HG03558 (cell line): Measurements from ENCODE around the gene SCUBE1.
"Not testable (repeated sequence)": the region's sequence is repeated elsewhere in the genome, so short reads cannot be mapped to it uniquely, and the experiment has no call there.

Experiments
- ATAC-seq: cut with Tn5 transposase; IDR thresholded peaks from one replicate; pipeline ENCODE4 v1.9.1; 2021; ENCODE audit warnings: moderate number of reproducible peaks; ENCODE audit not compliant: unreplicated experiment; ENCODE audit errors: extremely low read depth

SCUBE1 gene

GRCh38 chr22:43289531-43289963 lies 53.6 kb downstream of the SCUBE1 start:
- ATAC-seq: no peak

GRCh38 chr22:43288807-43289420 lies 54.3 kb downstream of the SCUBE1 start:
- ATAC-seq: no peak

- ATAC-seq: no peak
These were observed 54.8 kb downstream of the SCUBE1 start for GRCh38 chr22:43288378-43288777.

DNA sequence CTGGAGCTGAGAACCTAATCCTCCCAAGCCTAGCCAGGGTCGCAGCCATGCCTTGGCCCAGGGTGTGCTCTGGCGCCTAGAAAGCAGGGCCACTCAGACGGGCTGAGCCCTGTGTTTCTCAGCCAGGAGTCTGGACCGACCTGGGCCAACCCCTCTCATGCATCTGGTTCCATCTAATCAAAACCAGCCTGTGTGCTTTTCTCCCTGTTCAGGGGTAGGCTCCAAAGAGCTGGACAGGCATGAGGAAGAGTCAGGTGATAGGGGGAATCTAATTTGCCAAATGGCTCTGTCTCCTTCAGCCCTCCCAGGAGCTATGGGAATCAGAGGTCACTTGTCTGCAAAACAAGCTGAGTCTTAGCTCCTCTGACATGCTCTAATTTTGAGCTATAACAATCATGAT lies 55.7 kb downstream of the SCUBE1 start:
- ATAC-seq: no peak

DNA sequence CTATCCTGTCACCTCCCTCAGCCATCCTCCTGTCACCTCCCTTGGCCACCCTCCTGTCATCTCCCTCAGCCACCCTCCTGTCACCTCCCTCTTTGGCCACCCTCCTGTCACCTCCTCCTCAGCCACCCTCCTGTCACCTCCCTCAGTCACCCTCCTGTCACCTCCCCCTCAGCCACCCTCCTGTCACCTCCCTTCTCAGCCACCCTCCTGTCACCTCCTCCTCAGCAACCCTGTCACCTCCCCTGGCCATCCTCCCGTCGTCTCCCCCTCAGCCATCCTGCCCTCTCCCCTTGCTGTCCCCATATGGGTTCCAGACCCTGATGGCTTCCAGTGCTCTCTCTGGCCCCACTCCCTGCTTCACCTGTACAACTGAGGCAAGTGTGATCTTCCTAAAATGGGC lies 61.8 kb downstream of the SCUBE1 start:
- no peak for ATAC-seq

GRCh38 chr22:43280523-43280886 lies 62.7 kb downstream of the SCUBE1 start:
- not testable (repeated sequence) for ATAC-seq

DNA sequence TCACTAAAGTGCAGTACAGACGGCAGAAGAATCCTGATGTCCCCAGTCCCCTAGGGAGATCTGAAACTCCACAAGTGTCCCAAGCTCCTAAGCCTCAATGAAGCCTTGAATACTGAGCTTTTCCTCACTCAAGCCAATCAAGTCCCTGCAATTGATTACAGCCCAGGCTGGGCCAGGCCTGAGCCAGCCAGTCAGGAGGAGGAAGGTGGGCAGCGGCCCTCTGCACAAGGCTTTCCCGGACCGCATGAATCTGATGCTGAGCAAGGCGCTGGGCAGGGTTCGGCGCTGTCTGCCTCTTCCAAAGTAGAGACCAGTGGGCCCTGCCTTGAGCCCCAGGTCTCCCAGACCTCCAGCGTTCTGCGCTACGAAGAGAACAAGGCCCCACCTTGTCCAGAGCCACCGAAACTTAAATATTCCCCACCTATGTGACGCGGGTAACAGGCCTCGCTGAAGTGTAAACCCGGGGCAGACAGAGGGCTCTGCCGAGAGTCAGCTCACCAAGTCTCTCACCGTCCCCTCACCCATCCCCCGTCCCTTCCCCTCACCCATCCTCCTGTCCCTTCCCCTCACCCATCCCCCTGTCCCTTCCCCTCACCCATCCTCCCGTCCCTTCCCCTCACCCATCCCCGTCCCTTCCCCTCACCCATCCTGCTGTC lies 63.2 kb downstream of the SCUBE1 start:
- ATAC-seq: no peak

DNA sequence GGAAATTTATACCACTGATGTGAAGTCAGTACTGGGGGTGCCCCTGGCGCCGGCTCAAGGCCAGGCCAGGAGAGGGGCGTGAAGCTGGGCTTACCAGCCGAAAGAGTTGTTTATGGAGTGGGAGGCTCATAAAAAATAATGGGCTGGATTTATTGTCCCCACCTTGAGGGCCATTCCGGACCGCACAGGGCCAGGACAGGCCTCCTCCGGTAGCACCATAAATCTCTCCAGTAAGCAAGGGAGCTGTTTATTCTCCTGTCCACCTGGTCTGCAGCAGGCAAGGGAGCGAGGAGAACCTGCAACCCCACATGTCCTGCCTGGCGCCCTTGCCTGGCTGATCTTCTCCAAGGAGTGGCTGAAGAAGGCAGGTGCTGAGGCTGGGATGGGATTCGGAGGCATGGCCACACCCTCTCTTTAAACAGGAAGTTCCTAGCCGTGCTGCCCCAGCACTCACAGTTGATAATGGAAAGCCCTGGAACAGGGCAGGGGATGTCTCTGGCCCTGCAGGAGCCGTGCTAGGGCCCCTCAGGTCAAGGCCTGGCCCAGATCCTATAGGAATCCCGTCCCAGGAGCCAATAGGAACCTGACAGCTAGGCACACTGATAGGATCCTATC lies 65.1 kb downstream of the SCUBE1 start:
- ATAC-seq: no peak

- ATAC-seq: no peak
These were observed 66.1 kb downstream of the SCUBE1 start for GRCh38 chr22:43277091-43277490.

DNA sequence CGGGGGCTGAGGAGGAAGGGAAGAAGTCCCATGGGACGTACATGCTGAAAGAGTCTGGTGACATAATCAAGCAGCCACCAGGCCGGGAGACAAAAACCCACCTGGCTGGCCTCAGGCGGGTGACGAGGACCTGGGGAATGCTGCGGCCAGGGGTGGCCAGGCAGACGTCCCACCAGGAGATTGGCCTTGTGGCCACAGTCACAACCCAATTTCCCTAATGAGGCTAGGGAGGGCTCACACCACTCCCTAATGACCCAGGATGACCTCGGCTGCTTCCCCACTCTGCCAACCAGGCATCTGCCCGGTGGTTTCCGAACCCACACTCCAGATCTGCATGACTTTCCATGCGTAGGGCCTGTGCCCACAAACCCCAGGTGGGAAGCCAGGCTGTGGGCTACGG lies 66.9 kb downstream of the SCUBE1 start:
- no peak for ATAC-seq

DNA sequence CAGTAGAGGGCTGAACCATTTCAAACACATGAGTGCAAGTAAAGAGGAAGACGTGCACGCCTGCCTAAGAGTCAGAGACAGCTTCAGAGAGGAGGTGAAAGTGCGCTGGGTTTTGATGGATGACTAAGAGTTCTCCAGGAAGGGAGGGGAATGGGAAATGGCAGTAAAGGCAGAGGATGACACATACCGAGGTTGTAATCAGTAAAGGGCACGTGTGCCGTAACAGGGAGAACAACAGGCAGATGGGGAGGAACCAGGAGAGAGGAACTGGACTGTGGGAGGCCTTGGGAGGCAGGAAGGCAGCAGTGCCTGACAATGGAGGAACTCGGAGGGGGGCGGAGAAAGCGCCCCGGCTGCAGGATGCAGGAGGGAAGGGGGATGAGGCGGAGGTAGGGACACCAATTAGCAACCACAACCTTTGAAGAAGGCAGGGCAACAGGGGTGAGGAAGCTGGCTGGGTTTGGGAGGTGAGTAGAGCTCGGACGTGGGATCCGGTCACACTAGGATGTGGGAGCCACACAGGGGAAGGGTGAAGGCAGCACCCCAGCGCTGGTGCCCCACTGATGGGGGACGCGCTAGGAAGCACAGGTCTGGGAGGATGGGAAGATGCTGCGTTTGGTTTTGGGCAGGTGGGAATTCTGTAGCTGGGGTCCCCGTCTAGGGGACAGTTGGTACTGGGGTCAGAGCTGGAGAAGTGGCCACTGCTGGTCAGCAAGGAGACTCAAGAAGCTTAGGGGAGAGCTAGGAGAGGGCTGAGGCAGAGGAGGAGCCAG lies 67.4 kb downstream of the SCUBE1 start:
- no peak for ATAC-seq

DNA sequence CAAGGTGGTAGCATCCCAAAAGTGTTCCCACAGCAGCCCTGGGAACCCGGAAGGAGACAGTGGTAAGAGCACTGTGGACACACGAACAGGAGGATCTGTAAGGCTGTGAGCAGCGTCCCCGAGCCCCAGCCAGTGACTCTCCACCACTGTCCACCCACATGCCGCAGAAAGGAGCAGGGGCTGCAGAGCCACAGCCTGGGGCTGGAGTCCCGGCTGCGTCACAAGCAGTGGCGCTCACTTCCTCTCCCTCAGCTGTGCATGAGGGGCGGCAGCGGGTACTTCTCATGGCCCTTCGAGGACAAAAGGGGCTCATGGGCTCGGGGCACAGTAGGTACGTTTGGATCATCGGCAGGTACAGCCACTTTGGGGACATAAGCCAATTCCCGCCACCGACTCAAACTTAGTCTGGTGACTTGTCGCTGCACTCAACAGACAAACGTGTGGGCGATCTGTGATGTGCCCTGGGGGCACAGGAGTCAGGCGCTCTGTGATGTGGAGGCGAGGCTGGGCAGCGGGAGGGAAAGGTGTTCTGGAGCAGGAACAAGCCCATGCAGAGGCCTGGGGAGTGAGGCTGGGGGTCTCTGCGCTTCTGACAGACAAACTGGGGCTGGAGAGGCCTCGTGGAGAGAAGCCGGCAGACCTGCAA lies 68.5 kb downstream of the SCUBE1 start:
- no peak for ATAC-seq

DNA sequence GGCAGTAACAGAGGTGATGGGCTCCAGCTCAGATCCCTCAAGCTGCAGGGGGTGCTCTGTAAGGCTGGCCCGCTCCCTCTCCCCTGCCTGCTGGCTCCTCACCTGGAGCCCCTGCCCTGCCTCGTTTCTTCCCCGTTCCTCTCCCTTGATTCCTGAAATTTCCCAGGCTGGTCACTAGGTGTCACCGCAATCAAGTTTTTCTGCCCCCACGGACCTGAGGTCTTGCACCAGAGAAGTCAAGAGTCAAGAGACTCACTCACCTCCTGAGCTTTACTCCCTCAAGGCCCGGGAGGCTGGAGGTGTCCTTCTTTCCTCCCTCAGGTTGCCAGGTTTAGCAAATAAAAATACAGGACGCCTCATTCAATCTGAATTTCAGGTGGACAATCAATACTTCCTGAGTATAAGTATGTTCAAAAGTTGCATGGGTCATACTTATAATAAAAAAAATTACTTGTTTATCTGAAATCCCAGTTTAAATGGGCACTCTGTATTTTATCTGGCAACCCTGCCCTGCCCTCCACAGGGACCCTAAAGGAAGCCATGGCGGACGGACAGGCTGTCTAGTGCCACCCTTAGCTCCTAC lies 69.2 kb downstream of the SCUBE1 start:
- ATAC-seq: no peak

- no peak for ATAC-seq
These were observed 70.3 kb downstream of the SCUBE1 start for GRCh38 chr22:43272869-43273318.

GRCh38 chr22:43272301-43272700 lies 70.9 kb downstream of the SCUBE1 start:
- ATAC-seq: no peak

DNA sequence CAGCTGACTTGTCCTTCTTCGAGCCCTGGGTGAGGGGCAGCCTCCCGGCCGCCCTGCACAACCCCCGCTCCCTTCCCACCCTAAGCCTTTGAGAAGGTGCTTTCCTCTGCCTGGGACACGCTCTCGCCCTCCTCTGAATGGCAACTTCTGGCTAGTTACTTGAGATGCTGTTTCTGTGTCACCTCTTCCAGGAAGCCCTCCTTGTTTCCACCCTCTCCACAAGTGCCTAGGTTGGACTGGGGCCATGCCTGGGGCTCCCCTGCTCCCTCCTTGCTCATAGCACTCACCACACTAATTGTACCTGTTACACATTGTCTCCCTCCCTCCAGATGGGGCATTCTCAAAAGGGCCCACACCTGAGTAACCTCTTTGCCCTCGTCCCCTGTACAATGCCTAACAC lies 72.2 kb downstream of the SCUBE1 start:
- ATAC-seq: no peak

DNA sequence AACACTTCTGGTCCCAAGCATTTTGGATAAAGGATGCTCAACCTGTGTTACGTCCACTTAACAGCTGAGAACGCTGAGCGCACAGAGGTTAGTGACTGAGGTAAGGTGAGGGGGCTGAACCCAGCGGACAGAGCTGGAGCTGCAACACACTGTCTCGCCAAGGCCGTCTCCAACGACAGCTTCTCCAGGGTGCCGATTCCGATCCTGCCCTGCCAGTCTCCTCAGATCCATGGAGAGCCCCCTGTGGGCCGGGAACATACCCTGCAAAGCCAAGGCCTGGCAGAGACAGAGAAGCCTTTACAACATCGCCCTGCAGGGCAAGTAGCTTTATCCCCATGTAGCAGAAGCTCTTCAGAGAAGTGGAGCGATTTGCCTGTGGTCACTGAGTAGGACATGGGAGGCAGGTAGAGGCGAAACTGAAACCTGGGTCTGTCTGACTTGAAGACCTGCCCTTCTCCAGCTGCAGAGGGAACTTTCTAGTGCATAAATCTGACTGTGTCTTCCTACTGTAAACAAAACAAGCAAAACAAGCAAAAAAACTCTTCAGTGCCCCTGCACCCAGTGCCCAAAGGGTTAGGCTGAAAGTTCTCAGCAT lies 72.8 kb downstream of the SCUBE1 start:
- no peak for ATAC-seq

DNA sequence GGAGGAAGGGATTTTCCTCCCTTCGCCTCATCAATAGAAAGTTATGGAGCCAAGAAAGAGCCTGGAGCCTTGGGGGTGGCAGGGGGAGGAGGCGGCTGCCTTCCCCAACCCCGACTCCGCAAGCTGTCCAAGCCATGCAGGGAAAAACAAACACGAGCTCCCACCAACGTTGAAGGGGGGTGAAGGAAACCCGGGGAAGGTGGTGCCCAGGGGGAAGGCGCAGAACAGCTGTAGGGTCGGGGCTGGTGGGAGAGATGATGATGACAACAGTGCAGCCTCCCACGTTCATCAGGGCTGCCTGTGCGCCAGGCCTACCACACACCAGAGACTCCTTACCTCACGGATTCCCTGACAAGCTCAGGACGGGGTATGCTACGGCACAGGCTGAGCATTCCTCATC lies 73.5 kb downstream of the SCUBE1 start:
- ATAC-seq: no peak

- no peak for ATAC-seq
These were observed 73.9 kb downstream of the SCUBE1 start for GRCh38 chr22:43269246-43269645.
